Measurements from ENCODE around the gene ITSN2.
"Not testable (repeated sequence)": the region's sequence is repeated elsewhere in the genome, so short reads cannot be mapped to it uniquely, and the experiment has no call there.

Gene ITSN2

DNA sequence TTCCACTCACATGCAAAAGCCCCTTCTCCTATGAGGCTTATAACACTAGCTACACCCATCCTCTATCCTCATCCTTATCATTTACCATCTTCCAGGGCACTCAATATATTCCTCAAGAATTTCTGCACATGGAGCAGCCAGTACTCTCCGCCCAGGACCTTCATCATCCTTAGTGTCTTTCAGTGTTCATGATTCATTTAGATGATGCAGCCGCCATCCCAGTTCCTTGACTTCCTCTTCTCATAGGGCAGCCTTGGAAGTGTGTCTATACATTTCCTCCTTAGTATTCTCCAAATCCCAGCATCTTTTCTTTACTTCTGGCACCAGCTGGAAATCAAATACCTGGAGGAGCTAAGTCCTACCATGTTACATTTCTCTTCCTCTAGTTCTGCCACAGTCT, 3.0 kb upstream of the ITSN2 start:
- DNase-seq (ENCODE audit: low read depth), result no peak

DNA sequence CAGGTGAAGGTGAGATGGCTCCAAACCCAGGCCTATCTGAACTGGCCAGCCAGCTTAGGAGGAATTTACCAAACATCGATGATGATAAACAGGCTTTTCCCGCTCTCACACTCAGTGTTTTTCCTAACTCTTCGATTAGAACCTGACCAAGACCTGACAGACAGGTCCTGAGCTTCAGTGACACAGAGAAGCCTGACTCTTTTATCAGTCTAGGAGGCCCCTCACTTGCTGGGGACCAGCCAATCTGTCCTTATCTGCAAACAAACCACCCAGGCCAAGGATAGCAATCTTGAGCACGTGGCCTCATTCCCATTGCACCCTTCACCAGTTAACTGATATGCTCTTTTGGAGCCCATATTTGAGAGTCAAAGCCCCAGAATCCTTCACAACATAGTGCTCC, 1.9 kb upstream of the ITSN2 start:
- no peak for DNase-seq (ENCODE audit: low read depth)

DNA sequence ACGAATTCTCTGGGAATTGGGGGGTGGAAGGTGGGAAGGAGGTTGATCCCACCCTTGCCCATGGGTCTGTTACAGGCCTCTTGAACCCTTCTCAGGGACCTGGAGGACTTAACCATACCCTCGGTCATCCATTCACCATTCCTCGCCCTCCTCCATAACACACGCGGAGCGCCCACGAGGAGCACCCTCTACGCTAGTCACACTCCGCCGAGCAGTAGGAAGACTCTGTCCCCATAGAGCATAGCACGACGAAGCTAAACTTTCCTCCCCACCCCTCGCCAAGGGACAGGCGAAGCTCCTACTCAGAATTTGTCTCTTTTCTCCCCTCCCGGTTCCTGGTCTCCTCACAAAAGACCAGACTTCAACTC, 611 bp upstream of the ITSN2 start:
- DNase-seq (ENCODE audit: low read depth), result no peak

DNA sequence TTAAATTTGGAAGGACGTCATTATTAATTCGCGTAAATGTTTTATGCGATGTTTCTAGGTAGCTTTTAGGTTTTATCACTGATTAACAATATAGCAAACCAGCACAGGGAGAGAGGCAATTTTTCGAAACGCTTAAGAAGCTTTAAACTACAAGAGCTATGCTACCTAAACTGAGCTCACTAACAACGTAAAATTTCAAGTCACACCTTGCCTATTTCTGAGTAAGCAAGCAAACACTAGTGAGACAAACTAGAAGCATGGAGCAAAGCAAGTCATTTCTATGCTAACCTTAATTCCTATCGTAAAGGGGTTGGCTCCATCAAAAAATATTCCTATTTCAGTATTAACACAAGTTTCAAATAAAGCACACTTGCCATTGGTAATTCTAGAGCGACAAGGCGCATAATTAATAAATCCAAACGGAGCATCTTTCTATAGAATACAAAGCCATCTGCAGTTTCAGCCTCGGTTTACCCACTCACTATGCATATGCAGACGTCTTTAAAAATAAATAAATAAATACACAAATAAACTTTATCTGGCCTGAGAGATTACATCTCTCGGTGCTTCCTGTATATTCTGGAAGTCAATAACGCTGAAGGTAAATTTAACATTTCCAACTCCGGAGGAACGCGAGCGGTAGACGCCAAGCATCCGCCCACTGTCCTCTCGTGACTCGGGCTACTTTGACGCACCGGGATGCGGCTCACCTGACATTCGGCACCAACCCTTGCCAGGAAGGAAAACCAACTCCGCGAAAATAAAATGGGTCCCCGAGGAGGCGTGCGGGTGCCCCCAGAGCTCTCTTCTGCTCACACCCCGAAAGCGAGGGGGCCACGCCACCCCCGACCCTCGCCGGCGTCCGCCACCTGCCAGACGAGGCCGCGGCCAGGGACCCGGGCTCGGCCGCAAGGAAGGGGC, 947 bp downstream of the ITSN2 start:
- peak; percentile 37 for DNase-seq (ENCODE audit: low read depth)

DNA sequence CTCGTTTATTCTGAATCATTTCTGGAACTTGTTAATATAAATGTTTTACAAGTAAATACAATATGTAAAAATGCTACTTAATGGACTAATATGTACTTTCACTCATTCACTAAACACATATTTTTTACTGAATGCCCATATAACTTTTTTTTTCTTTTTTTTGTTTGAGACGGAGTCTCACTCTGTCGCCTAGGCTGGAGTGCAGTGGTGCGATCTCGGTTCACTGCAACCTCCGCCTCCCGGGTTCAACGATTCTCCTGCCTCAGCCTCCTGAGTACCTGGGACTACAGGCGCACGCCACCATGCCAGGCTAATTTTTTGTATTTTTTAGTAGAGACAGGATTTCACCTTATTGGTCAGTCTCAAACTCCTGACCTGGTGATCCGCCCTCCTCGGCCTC, 2.6 kb downstream of the ITSN2 start:
- DNase-seq (ENCODE audit: low read depth), result not testable (repeated sequence)

DNA sequence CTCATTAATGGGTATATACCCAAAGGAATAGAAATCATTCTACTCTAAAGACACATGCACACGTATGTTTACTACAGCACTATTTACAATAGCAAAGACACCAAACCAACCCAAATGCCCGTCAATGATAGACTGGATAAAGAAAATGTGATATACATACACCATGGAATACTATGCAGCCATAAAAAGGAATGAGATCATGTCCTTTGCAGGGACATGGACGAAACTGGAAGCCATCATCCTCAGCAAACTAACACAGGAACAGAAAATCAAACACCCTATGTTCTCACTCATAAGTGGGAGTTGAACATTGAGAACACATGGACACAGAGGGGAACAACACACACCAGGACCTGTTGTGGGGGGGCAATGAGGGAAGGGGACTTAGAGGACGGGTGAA, 3.2 kb downstream of the ITSN2 start:
- DNase-seq (ENCODE audit: low read depth), result not testable (repeated sequence)

DNA sequence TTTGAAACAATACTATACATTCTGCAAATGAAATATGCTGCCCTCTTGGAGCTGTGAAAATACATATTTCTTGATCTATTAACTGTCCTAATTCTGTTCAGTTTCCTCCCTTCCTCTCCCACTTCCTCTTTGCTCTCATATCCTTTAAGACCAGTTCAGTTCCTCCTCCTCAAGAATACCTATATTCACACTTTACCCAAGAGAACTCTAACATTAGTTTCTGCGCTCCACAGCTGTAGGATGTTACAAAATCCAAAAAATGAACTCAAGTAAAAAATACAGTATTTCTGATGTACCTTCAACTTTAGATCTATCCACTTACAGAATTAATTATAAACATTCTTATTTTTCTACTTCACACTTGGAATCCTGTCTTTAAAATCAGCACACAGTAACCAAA, 5.4 kb downstream of the ITSN2 start:
- no peak for DNase-seq (ENCODE audit: low read depth)

DNA sequence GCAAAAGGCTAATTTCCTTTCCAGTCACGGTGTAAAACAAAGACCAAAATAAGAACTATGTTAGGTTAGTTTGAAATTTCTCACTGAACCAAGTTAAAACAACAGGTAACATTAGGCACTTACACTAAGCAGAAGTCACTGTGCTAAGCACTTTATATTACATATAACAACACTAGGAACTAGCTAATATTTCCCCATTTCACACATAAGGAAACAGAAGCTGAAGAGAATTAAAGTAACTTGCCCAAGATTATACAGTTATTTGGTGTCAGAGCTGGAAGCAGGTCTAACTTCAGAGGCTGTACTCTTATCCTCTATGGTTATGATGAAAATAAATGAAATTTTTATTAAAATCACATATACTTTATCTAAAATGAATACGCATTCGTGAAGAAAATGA, 5.9 kb downstream of the ITSN2 start:
- DNase-seq (ENCODE audit: low read depth), result no peak

DNA sequence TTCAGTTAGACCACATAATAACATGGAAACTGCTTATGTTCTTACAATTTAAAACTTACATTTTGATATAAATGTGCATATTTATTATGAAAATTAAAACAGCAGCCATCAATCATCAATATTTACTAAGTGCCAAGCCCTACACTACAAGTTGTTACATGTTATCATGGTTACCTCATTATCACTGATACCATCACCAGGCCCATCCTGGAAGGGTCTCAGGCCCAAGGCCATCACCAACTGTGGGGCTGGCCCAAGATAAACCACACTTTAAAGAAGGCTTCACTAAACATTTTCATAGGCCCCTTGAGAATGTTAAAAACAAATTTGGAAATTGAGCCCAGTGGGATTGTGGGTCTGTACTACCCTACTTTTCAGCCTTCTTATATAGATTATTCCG, 6.4 kb downstream of the ITSN2 start:
- DNase-seq (ENCODE audit: low read depth), result no peak

DNA sequence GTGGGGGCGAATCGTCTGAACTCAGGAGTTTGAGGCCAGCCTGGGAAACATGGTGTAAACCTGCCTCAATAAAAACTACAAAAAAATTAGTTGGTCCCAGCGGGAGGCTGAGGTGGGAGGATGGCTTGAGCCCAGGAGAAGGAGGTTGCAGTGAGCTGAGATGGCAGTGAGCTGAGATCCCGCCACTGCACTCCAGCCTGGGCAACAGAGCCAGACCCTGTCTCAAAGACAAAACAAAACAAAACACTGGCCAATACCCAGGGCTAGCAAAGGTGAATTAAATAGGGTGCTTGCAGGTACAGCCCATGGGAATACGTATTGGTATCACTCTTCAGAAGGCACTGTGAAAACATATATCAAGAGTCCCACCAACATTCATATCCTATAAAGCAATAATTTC, 7.0 kb downstream of the ITSN2 start:
- DNase-seq (ENCODE audit: low read depth), result no peak

DNA sequence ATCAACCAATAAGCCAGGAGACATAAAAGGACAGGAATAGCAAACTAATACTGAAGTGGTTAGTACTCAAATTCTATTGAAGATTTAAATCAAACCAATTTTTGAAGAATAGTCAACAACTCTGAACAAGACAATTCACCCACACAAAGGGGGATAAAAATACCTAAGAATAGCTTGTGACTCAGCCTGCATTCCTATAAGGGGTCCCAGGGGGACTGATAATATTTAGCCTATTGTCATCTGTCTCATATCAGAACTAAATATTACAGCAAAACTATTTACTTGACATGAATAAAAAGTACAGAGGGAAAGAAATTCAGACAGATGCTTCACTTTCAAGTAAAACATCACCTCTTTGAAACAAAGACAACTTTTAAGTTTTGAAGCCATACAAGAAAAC, 7.7 kb downstream of the ITSN2 start:
- DNase-seq (ENCODE audit: low read depth), result no peak

DNA sequence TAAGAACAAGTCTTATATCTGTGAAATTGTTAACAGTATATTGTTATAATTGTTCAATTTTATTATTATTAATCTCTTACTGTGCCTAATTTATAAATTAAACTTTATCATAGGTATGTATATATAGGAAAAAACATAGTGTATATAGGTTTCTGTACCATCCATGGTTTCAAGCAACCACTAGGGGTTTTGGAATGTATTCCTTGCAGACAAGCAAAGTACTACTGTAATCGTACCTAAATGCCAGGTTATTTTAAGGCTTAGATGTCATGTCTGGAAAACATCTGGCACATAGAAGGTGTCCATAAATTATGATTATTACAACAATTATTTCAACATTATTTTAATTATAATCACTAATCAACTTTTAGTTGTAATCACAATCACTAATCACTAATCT, 8.4 kb downstream of the ITSN2 start:
- DNase-seq (ENCODE audit: low read depth), result no peak

DNA sequence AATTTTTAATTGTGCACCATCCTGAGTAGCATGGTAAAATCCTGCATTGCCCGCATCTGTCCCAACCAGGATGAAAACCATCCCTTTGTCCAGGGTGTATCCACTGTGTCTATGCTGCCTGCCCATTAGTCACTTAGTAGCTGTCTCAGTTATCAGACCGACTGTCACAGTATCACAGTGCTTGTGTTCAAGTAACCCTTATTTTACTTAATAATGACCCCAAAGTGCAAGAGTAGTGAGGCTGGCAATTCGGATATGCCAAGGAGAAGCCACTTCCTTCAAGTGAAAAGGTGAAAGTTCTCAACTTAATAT, 8.8 kb downstream of the ITSN2 start:
- DNase-seq (ENCODE audit: low read depth), result no peak

DNA sequence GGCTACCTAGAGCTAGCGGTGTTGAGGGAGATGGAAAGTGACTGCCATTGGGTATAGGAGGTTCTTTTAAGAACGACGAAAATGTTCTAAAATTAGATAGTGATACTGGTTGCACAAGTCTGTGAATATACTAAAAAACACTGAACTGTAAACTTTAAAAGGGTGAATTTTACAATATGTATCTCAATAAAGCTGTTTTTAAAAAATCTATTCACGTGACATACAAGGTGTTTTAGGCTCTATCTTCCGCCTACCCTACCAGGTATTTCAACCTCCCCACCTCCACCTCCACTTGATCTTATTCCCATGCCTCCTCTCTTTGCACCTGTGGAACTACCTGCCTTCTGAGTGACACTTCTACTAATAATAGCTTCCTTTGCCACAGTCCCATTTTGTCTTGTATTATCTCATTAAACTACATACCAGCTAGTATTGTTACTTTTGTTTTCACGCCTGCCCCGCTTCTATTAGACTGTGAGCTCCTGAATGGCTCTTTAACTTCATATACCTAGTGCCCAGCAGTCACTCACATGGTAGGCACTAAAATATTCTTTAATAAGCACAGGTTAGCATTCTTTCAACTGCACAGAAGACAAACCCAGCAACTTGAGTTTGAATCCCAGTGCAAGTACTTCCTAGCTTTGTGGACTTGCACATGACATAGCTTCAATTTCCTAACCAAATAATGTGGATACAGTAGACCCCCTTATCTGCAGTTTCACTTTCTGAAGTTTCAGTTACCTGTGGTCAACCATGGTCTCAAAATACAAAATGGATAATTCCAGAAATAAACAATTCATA, 9.3 kb downstream of the ITSN2 start:
- no peak for DNase-seq (ENCODE audit: low read depth)

DNA sequence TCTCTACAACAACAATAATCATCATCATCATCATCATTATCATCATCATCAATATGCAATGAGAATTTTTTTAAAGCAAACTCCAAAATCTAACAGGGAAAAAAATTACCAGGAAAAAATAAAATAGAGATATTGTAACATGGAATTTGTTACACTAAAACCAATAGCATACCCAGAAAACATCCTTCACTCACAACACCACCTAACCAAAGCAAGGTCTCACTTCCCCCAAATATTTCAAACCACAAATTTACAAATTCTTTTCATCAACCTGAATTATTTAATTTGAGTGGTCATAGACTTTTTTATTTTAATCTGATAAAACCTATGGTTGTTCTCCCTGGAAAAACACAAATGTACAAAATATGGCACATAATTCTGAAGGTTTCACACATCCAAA, 11.2 kb downstream of the ITSN2 start:
- no peak for DNase-seq (ENCODE audit: low read depth)

DNA sequence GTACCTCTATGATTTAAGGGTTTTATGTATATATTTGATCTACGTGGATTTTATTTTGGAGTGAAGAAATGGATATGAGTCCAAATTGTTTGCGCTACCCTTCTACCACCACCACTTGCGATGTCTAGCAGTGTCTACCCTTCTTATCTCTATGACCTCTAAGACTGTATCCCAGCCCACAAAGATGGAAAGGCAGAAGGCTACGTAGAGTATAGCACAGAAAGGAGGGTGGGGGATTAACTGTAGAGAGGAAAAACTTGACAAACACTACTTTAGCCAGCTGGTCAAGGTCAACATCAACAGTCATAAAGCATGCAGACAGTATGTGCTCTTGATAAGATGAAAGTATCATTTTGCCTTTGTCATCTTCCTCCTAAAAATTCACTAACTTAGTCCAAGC, 14.4 kb downstream of the ITSN2 start:
- no peak for DNase-seq (ENCODE audit: low read depth)

DNA sequence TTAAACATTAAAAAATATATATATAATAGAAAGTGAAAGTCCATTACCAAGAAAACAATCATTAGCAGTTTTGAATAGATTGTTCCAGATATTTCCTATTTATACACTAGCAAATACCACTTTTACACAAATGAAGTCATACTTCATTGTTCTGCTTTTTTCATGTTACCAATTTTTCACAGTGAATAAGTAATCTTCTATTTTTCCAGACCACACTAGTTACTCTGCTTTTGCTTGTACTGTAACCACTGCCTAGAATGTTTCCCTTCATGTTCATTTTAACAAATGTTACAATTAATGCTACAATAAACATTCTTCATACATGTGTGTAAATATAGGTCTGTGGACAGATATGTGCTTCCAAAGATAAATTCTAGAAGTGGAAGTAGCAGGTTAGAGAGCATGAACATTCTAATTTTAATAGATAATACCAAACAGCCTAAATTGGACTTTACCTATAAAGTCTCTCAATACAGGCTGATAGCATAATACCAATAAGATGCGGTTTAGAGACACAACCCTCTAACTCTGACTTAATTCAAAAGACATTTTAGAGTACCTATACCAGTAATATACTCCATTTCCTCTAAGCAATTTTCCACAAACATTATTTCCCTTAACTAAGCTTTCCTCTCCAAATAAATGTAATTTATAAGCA, 17.0 kb downstream of the ITSN2 start:
- no peak for DNase-seq (ENCODE audit: low read depth)

DNA sequence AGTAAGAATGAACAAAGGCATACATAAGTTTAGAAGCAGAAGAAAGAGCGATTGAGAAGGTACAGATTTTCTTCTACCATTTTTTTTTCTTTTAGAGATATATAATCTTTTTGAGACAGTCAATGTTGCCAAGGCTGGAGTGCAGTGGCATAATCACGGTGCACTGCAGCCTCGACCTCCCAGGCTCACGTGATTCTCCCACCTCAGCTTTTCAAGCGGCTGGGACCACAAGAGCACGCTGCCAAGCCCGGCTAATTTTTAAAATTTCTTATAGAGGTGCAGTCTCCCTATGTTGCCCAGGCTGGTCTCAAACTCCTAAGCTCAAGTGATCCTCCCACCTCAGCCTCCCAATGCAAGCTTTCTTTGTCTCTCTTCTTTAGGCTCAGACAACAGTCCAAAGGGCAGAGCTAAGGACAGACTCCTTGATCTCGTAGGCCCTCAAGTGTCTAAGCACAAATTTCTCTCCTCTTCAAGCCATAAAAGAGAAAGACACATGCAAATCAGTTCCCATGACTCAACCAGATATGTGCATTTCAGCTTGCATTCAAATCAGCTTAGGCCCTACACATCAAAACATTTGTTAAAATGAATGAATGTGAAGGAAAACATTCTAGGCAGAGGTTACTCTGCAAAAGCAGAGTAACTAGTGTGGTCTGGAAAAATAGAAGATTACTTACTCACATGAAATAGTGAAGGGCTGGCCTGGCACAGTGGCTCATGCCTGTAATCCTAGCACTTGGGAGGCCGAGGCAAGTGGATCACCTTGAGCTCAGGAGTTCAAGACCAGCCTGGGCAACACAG, 18.0 kb downstream of the ITSN2 start:
- no peak for DNase-seq (ENCODE audit: low read depth)

DNA sequence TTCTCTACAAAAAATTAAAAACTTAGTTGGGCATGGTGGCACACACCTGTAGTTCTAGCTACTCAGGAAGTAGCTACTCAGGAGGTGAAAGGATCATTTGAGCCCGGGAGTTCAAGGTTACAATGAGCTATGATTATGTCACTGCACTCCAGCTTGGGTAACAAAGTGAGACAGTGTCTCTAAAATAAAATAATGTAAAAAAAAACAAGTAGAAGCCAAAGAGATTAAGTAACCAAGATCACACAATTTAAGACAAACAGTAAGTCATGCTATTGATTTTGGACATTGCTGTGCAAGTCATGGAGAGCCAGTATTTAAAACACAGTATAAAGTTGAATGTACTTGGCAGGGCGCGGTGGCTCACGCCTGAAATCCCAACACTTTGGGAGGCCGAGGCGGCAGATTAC, 20.5 kb downstream of the ITSN2 start:
- no peak for DNase-seq (ENCODE audit: low read depth)

DNA sequence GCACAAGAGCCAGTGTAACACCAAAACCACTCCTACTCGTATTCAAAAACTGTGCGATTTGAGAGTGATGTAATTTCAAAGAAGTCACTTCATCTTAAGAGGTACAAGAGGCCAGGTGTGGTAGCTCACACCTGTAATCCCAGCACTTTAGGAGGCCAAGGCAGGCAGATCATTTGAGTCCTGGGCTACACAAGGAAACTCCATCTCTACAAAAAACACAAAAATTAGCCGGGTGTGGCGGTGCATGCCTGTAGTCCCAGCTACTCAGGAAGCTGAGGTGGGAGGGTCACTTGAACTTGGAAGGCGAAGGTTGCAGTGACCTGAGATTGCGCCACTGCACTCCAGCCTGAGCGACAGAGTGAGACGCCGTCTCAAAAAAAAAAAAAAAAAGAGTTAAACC, 21.2 kb downstream of the ITSN2 start:
- not testable (repeated sequence) for DNase-seq (ENCODE audit: low read depth)

DNA sequence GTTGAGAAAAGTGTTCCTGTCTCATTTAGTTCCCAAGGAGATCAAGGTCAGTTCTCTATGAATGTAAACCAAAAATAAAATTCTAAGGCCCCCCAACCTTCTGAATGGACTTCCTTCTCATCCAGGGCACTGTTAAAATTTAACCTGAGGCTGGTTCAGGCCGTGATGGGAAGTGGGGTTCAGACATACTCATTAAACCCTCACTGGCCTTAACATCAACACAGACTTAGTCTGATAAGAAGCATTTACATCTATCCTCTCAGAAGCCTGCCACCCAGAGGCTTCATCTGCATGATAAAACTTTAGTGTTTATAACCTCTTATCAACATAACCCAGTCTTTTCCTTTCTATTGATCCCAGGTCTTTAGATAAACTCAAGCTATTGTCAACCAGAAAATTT, 22.4 kb downstream of the ITSN2 start:
- no peak for DNase-seq (ENCODE audit: low read depth)

DNA sequence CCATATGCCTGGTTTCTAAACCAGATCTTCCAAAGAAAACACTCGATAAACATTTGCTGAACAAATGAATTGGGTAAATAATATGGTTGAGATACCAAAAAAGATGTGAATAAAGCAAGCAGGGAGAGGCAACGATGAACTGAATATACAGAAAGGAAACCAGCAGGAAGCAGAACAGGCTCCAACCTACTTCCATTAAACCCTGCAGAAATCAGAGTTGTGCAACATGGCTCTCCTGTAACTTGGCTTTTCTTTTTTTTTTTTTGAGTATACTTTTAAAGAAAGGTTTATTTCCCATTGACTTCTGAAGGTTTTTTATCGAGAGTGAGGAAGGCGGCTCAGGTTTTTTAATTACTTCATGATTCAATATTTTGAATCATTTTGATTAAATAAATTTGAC, 23.5 kb downstream of the ITSN2 start:
- DNase-seq (ENCODE audit: low read depth), result no peak
